ENCODE measurements around the gene IMMP2L.

GRCh38 chr7:111103678-111104274, 458.5 kb downstream of the IMMP2L start:
- TF ChIP-seq FOXK2 (IDR thresholded peaks at IDR 0.05) (no peak), SP1 (IDR thresholded peaks at IDR 0.05) (no peak), TARDBP (IDR thresholded peaks at IDR 0.05) (no peak)
